DMS 273 treated with DMSO at 0.1 percent for 48 hours (cell line): Measurements from ENCODE around the gene OAF.

Source experiments
- DNase-seq: peaks from one replicate; lab custom pipeline; 2025; lab: John Stamatoyannopoulos, UW

OAF gene

GRCh38 chr11:120183701-120184141 is 27.1 kb upstream of the OAF start:
- DNase-seq = no peak

- DNase-seq = no peak
Measured at GRCh38 chr11:120184371-120184945, 26.4 kb upstream of the OAF start.

- no peak for DNase-seq
Measured at GRCh38 chr11:120184946-120185705, 25.7 kb upstream of the OAF start.

- no peak for DNase-seq
Measured at GRCh38 chr11:120185706-120186455, 25.0 kb upstream of the OAF start.

- DNase-seq = no peak
Measured at GRCh38 chr11:120186456-120186773, 24.4 kb upstream of the OAF start.

GRCh38 chr11:120186774-120187591 is 23.8 kb upstream of the OAF start:
- DNase-seq = no peak

- DNase-seq = no peak
Measured at GRCh38 chr11:120188371-120188770, 22.5 kb upstream of the OAF start.

GRCh38 chr11:120188811-120189455 is 21.9 kb upstream of the OAF start:
- DNase-seq = no peak

- no peak for DNase-seq
Measured at GRCh38 chr11:120191058-120191457, 19.8 kb upstream of the OAF start.

GRCh38 chr11:120192831-120193625 is 17.8 kb upstream of the OAF start:
- no peak for DNase-seq

- no peak for DNase-seq
Measured at GRCh38 chr11:120194166-120194565, 16.7 kb upstream of the OAF start.

GRCh38 chr11:120195601-120196320 is 15.1 kb upstream of the OAF start:
- DNase-seq = no peak

- DNase-seq = no peak
Measured at GRCh38 chr11:120196826-120197225, 14.0 kb upstream of the OAF start.

- DNase-seq = no peak
Measured at GRCh38 chr11:120197251-120197891, 13.5 kb upstream of the OAF start.

GRCh38 chr11:120197977-120198376 is 12.9 kb upstream of the OAF start:
- DNase-seq = no peak

- no peak for DNase-seq
Measured at GRCh38 chr11:120198403-120198786, 12.4 kb upstream of the OAF start.

GRCh38 chr11:120198787-120199469 is 11.9 kb upstream of the OAF start:
- DNase-seq = no peak

- no peak for DNase-seq
Measured at GRCh38 chr11:120199613-120200012, 11.2 kb upstream of the OAF start.

- DNase-seq = no peak
Measured at GRCh38 chr11:120200677-120201076, 10.2 kb upstream of the OAF start.
